ENCODE data around the gene WWC2.
A peak's percentile ranks its signal among the peaks of the same experiment; 100 is the strongest.

WWC2 gene

GRCh38 chr4:183098723-183099536 is at the start of gene WWC2:
TSS of gene WWC2 (plus strand) at chr4:183099257. CDS start at chr4:183099492, 235 bp downstream.
- H3K27ac ChIP-seq (ENCODE audit: low read length), result peak within 1 kb of the TSS; percentile 82
- H3K4me1 ChIP-seq (ENCODE audit: control insufficient read depth, low read depth, low read length), result peaks cover 32% of the 10 kb centered on the region
- no peaks in the 10 kb centered on the region for H3K9me3 ChIP-seq (ENCODE audit: control insufficient read depth, low read depth, low read length)
- H3K36me3 ChIP-seq (ENCODE audit: control insufficient read depth, low read depth, low read length), result no peaks in the 10 kb centered on the region
- peak within 1 kb of the TSS; percentile 92 for H3K9ac ChIP-seq (ENCODE audit: low read length)
- H3K4me3 ChIP-seq (ENCODE audit: low read length), result peak within 1 kb of the TSS; percentile 86
- peaks cover 17% of the 10 kb centered on the region for H3K27me3 ChIP-seq (ENCODE audit: control insufficient read depth, insufficient read depth, low read length)

DNA sequence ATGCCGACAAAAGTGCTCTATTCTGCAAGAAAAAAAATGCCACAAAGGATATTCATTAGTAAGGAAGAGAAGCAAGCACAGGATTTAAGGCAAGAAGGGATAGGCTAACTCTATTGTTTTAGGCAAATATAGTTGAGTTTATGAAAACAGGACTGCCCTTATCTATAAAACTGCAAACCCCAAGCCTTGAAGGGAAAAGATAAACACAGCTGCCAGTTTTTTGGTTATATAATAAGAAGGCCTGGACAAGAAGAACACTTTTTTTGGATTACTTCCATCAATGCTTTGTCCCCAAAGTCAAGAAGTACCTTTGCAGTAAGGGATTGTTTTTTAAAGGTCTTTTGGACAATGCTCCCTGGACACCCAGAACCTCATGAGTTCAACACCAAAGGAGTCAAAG is 45.4 kb upstream of the WWC2 start:
- H3K9ac ChIP-seq (ENCODE audit: low read length), result no peak overlapping the region
- H3K9me3 ChIP-seq (ENCODE audit: control insufficient read depth, low read depth, low read length), result no peaks in the 10 kb centered on the region
- no peaks in the 10 kb centered on the region for H3K4me1 ChIP-seq (ENCODE audit: control insufficient read depth, low read depth, low read length)
- H3K4me3 ChIP-seq (ENCODE audit: low read length), result no peak overlapping the region
- H3K36me3 ChIP-seq (ENCODE audit: control insufficient read depth, low read depth, low read length), result no peaks in the 10 kb centered on the region
- H3K27ac ChIP-seq (ENCODE audit: low read length), result no peak overlapping the region
- no peaks in the 10 kb centered on the region for H3K27me3 ChIP-seq (ENCODE audit: control insufficient read depth, insufficient read depth, low read length)

DNA sequence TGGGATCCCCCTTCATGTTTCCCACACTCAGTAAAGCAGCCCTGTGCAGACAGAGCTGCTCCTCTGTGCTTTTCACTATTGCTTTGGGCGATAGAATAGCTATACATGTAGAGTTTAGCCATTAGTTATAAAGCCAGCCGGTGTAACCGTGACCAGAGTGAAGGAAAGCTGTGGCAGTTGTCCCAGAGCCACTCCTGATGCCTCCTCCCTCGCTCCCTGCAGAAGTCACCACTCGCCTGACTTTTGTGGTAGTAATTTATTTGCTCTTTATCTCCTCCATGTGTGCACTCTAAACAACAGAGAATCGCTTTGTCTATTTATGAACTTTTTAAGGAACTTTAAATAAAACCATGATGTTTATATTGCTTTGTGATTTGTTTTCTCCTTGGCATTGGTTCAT is 41.8 kb upstream of the WWC2 start:
- no peaks in the 10 kb centered on the region for H3K4me1 ChIP-seq (ENCODE audit: control insufficient read depth, low read depth, low read length)
- no peaks in the 10 kb centered on the region for H3K27me3 ChIP-seq (ENCODE audit: control insufficient read depth, insufficient read depth, low read length)
- H3K4me3 ChIP-seq (ENCODE audit: low read length), result no peak overlapping the region
- H3K9me3 ChIP-seq (ENCODE audit: control insufficient read depth, low read depth, low read length), result no peaks in the 10 kb centered on the region
- H3K36me3 ChIP-seq (ENCODE audit: control insufficient read depth, low read depth, low read length), result no peaks in the 10 kb centered on the region
- no peak overlapping the region for H3K9ac ChIP-seq (ENCODE audit: low read length)
- H3K27ac ChIP-seq (ENCODE audit: low read length), result no peak overlapping the region

DNA sequence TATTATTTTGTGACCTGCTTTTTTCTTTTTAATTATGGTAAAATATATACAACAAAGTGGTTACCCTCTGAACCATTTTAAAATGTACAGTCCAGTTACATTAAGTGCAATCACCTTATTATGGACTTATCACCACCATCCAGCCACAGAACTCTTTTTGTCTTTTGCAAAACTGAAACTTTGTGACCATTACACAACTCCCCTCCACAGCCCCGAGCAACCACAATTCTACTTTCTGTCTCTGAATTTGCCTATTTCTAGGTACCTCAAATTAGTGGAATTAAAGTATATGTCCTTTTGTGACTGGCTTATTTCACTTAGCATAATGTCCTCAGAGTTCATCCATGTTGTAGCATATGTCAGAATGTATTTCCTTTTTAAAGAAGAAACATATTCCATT is 39.3 kb upstream of the WWC2 start:
- H3K36me3 ChIP-seq (ENCODE audit: control insufficient read depth, low read depth, low read length), result no peaks in the 10 kb centered on the region
- no peak overlapping the region for H3K9ac ChIP-seq (ENCODE audit: low read length)
- no peaks in the 10 kb centered on the region for H3K4me1 ChIP-seq (ENCODE audit: control insufficient read depth, low read depth, low read length)
- H3K27ac ChIP-seq (ENCODE audit: low read length), result no peak overlapping the region
- H3K27me3 ChIP-seq (ENCODE audit: control insufficient read depth, insufficient read depth, low read length), result no peaks in the 10 kb centered on the region
- H3K9me3 ChIP-seq (ENCODE audit: control insufficient read depth, low read depth, low read length), result no peaks in the 10 kb centered on the region
- no peak overlapping the region for H3K4me3 ChIP-seq (ENCODE audit: low read length)

- H3K9ac ChIP-seq (ENCODE audit: low read length), result no peak overlapping the region
- H3K36me3 ChIP-seq (ENCODE audit: control insufficient read depth, low read depth, low read length), result no peaks in the 10 kb centered on the region
- H3K27me3 ChIP-seq (ENCODE audit: control insufficient read depth, insufficient read depth, low read length), result no peaks in the 10 kb centered on the region
- H3K9me3 ChIP-seq (ENCODE audit: control insufficient read depth, low read depth, low read length), result no peaks in the 10 kb centered on the region
- no peak overlapping the region for H3K4me3 ChIP-seq (ENCODE audit: low read length)
- no peak overlapping the region for H3K27ac ChIP-seq (ENCODE audit: low read length)
- H3K4me1 ChIP-seq (ENCODE audit: control insufficient read depth, low read depth, low read length), result no peaks in the 10 kb centered on the region
These were observed 30.6 kb upstream of the WWC2 start for GRCh38 chr4:183068502-183068901.

DNA sequence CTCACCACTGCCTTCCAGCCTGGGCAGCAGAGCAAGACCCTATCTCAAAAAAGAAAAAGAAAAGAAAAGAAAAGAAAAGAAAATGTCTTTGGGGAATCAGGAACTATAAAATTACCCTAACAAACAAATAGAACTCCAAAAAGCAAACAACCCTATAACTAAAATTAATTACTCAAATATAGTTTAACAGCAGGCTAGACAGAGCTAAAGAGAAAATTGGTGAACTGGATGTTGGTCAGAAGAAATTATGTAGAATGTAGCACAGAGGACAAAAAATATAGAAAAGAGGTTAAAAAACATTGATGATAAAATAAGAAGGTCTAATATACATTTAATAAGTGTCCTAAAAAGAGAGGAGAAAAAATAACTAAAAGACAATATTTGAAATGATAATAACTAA is 27.8 kb upstream of the WWC2 start:
- Histone ChIP-seq H3K9me3 (ENCODE audit: control insufficient read depth, low read depth, low read length) (no peaks in the 10 kb centered on the region), H3K4me1 (ENCODE audit: control insufficient read depth, low read depth, low read length) (peaks cover 22% of the 10 kb centered on the region), H3K36me3 (ENCODE audit: control insufficient read depth, low read depth, low read length) (no peaks in the 10 kb centered on the region), H3K9ac (ENCODE audit: low read length) (no peak overlapping the region), H3K27ac (ENCODE audit: low read length) (no peak overlapping the region), H3K4me3 (ENCODE audit: low read length) (no peak overlapping the region), H3K27me3 (ENCODE audit: control insufficient read depth, insufficient read depth, low read length) (no peaks in the 10 kb centered on the region)

DNA sequence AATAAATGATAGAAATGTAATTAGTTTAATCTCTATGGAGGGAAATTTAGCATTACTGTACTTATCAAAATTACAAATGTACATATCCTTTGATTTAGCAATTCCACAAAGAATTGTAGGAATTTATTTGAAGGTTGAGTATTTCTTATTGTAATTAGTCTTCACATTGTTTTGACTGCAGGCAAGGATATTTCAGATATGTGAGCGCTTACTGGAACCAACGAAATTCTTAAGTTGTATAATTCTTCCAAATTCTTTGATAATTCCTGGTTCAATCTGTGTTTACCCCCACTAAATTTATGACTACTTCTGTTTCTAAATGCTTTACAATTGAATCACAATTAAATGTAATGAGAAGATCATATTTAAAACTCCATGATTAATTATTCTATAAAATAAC is 26.9 kb upstream of the WWC2 start:
- Histone ChIP-seq H3K4me1 (ENCODE audit: control insufficient read depth, low read depth, low read length) (peaks cover 22% of the 10 kb centered on the region), H3K27me3 (ENCODE audit: control insufficient read depth, insufficient read depth, low read length) (no peaks in the 10 kb centered on the region), H3K9ac (ENCODE audit: low read length) (no peak overlapping the region), H3K27ac (ENCODE audit: low read length) (no peak overlapping the region), H3K36me3 (ENCODE audit: control insufficient read depth, low read depth, low read length) (no peaks in the 10 kb centered on the region), H3K4me3 (ENCODE audit: low read length) (no peak overlapping the region), H3K9me3 (ENCODE audit: control insufficient read depth, low read depth, low read length) (no peaks in the 10 kb centered on the region)

DNA sequence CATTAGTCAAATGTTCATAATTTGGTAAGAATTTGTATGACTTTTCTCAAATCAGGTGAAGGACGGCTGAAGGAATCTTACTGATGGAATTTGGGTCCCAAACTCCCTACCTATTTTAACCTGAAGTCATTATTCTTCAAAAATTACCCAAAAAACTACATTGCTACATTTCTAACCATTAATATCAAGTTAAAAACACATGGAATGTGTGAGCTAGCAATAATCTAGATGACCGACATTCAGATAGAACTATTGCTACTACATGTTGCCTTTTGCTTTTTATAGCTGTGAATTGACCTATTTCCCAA is 25.3 kb upstream of the WWC2 start:
- Histone ChIP-seq H3K9ac (ENCODE audit: low read length) (no peak overlapping the region), H3K4me3 (ENCODE audit: low read length) (no peak overlapping the region), H3K27me3 (ENCODE audit: control insufficient read depth, insufficient read depth, low read length) (no peaks in the 10 kb centered on the region), H3K9me3 (ENCODE audit: control insufficient read depth, low read depth, low read length) (no peaks in the 10 kb centered on the region), H3K27ac (ENCODE audit: low read length) (no peak overlapping the region), H3K4me1 (ENCODE audit: control insufficient read depth, low read depth, low read length) (peaks cover 22% of the 10 kb centered on the region), H3K36me3 (ENCODE audit: control insufficient read depth, low read depth, low read length) (no peaks in the 10 kb centered on the region)

DNA sequence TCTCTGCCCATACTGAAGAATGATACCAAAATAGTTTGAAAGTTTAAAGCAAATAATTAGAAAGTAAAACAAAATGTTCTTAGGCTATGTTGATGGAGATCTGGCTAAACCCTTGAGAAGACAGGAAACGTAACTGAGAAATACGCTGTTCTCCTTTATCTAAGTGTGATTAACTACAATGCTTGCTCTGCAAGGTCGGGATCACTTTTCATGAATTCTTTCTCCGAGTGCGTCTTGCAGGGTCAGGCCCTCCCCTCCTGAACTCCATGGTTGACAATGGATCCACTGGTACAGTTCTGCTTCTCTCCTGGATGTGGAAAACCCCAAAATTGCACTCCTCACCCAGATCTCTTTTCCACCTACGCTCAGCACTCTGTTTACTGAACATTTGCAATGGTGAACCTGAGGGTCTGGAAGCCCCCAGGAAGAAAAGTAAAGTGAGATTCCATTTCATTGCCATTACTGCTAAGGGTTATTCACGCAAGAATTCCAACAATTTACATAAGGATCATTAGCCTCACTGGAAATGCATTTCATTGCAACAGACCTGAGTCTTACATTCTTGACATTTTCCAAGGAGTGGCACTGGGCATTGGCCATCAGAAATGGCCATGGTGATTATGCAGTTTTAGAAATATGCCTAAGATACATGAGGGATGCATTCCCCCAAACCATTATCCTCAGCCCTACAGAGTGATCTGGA is 24.6 kb upstream of the WWC2 start:
- H3K4me1 ChIP-seq (ENCODE audit: control insufficient read depth, low read depth, low read length), result peaks cover 22% of the 10 kb centered on the region
- no peaks in the 10 kb centered on the region for H3K9me3 ChIP-seq (ENCODE audit: control insufficient read depth, low read depth, low read length)
- no peaks in the 10 kb centered on the region for H3K27me3 ChIP-seq (ENCODE audit: control insufficient read depth, insufficient read depth, low read length)
- H3K27ac ChIP-seq (ENCODE audit: low read length), result no peak overlapping the region
- no peak overlapping the region for H3K9ac ChIP-seq (ENCODE audit: low read length)
- H3K4me3 ChIP-seq (ENCODE audit: low read length), result no peak overlapping the region
- H3K36me3 ChIP-seq (ENCODE audit: control insufficient read depth, low read depth, low read length), result no peaks in the 10 kb centered on the region

GRCh38 chr4:183078634-183079033 is 20.4 kb upstream of the WWC2 start:
- H3K9ac ChIP-seq (ENCODE audit: low read length), result no peak overlapping the region
- H3K27ac ChIP-seq (ENCODE audit: low read length), result no peak overlapping the region
- H3K4me1 ChIP-seq (ENCODE audit: control insufficient read depth, low read depth, low read length), result peaks cover 28% of the 10 kb centered on the region
- H3K4me3 ChIP-seq (ENCODE audit: low read length), result no peak overlapping the region
- no peaks in the 10 kb centered on the region for H3K27me3 ChIP-seq (ENCODE audit: control insufficient read depth, insufficient read depth, low read length)
- H3K36me3 ChIP-seq (ENCODE audit: control insufficient read depth, low read depth, low read length), result no peaks in the 10 kb centered on the region
- no peaks in the 10 kb centered on the region for H3K9me3 ChIP-seq (ENCODE audit: control insufficient read depth, low read depth, low read length)

DNA sequence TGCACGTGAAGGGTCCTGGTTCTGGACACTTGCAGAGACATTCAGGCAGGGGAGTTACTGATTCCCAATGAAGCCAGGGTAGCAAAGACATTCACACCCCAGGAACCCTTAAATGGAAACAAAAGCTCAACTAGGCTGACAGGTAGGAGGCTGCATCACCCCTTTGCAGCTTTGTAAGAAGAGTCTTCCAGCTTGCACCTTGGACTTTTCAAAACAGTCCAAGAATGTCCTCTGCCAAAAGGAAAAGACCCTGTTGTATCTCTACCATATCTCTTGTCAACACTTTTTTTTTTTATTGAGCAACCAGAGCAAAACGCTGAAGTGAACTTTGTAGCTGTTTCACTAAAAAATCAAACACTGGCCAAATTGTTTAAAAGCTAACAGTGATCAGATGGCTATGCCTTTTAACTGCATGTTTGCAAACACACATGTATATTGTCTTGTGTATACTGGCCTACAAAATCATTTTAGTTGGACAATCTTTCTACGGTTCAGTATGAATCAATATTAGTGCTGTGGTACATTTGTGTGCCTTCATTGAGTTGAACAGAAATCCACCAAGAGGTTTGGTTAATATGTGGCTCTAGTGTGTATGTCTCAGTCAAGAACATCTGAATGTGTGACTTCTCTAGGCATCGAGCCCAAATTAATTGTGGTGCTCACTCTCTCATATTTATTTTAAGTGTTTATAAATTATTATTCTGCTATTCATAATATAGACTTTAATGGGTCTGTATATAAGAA is 18.5 kb upstream of the WWC2 start:
- H3K9ac ChIP-seq (ENCODE audit: low read length), result no peak overlapping the region
- H3K27me3 ChIP-seq (ENCODE audit: control insufficient read depth, insufficient read depth, low read length), result no peaks in the 10 kb centered on the region
- H3K27ac ChIP-seq (ENCODE audit: low read length), result no peak overlapping the region
- H3K36me3 ChIP-seq (ENCODE audit: control insufficient read depth, low read depth, low read length), result no peaks in the 10 kb centered on the region
- no peak overlapping the region for H3K4me3 ChIP-seq (ENCODE audit: low read length)
- peaks cover 10% of the 10 kb centered on the region for H3K4me1 ChIP-seq (ENCODE audit: control insufficient read depth, low read depth, low read length)
- H3K9me3 ChIP-seq (ENCODE audit: control insufficient read depth, low read depth, low read length), result no peaks in the 10 kb centered on the region
